ENCODE measurements around the gene HTT. TPM values are rescaled to one million over a fixed set of nuclear protein-coding genes. Genes with fewer than 3 reads are reported as not detected.
A peak's percentile ranks its signal among the peaks of the same experiment; 100 is the strongest.

Gene HTT
- total RNA-seq, 1 donor = 97.8 TPM

DNA sequence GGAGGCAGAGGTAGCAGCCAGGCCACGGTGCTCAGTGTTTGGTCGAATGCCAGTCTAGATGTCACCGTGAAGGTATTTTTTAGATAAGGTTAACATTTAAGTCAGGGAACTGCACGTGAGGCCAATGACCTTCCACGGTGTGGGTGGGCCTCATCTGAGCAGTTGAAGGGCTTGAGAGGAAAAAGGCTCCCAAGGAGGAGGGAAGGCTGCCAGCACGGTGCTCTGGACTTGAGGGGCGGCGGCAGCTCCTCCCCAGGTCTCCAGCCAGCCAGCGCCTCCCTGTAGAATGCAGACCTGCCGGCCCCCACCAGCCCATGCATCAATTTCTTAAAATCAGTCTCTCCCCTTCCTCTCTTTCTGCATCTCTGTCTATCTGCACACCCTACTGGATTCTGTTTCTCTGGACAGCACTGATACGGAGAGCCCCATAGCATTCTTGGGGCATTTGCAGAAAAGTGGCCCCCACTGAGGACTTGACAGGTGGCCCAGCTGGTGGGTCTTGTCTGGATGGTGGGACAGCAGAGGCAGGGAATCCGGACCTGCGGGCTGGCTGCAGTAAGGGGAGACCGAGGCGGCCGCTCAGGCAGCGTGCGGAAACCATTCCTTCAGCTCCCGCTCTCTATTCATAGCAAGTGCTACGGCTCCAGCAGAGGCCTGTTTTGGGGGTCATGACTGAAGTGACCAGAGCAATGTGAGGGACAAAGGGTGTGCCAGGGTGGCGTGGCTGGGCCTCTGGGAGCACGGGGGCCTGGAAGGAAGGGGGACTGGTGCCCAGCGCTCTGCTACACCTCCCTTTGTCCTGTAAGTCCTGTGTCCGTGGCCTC lies 210.5 kb downstream of the HTT start:
- DNase-seq (ENCODE audit: low read depth in 2 of 3, low spot score in 2 of 3) = no peak

DNA sequence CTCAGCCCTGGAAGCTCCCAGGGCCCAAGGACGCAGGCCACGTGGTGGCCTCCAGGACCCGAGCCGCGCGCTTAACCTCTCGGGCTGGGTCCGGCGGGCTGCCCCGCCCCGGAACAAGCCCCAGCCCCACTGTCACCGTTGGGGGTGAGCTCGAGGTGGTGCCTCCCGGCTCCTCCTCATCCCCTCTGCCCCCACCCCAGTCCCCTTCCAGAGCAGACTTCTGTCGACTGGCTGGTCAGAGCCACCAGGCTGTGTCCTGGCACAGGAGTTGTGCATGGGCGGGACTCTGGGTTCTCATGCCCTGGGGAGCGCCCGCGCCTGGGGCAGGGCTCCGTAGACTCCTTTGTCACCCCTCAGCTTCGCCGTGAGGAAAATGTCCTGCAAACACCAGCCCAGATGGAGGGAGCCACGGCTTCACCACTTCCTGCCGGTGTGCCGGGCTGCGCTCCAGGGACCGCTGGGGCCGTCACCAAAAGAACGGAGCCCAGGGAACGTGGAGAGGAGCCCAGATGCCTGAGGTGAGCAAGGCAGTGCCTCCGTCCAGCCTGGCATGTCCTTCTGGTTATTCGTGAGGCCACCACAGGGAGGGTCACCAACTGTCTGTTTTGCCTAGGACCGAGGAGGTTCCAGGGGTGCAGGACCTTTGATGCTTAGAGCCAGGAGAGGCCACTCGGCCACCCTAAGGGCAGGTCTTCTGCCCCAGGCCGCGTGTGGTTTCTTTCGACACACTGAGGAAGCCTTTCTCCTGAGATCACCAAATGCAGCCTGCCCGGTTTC lies 211.3 kb downstream of the HTT start:
- DNase-seq (ENCODE audit: low read depth in 2 of 3, low spot score in 2 of 3) = peak in 1 of 3 donors; percentile 29

DNA sequence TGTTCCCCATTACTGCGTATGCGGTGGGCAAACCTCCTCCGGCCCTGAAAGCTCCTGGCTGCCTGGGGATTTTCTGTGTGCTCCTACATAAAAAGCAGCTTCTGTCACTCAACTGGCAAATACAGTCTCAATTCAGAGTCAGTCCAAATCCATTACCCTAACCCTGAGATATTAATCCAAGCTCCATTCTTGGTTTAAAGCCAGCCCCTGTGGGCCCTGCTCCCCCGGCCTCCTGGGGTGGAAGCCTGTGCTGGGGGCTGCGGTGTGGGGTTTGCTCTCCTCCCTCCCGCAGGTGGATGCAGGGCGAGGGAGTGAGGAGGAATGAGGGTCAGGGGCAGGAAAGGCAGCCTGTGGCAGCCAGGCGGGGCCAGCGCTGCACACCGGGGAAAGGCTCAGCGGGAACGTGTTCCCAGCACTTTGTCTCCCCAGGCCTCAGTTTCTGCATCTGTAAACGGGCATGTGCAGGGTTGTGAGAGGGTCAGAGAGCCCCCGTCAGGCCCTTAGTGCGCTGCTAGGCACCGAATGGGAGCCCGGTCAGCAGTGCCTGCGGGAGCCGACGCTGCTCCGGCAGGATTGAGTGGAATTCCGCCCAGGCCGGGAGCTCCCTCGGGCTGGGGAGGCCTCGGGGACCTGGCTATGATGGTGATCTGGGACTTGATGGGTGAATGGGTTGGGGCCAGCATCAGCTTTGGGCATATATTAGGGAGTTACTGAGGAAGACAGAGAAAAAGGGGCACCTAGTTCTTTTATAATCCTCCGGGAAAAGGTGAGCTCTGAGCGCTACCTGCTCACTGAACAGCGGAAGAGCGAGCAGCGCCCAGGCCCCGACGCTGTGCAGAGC lies 212.1 kb downstream of the HTT start:
- DNase-seq (ENCODE audit: low read depth in 2 of 3, low spot score in 2 of 3) = peak in 1 of 3 donors; percentile 47

DNA sequence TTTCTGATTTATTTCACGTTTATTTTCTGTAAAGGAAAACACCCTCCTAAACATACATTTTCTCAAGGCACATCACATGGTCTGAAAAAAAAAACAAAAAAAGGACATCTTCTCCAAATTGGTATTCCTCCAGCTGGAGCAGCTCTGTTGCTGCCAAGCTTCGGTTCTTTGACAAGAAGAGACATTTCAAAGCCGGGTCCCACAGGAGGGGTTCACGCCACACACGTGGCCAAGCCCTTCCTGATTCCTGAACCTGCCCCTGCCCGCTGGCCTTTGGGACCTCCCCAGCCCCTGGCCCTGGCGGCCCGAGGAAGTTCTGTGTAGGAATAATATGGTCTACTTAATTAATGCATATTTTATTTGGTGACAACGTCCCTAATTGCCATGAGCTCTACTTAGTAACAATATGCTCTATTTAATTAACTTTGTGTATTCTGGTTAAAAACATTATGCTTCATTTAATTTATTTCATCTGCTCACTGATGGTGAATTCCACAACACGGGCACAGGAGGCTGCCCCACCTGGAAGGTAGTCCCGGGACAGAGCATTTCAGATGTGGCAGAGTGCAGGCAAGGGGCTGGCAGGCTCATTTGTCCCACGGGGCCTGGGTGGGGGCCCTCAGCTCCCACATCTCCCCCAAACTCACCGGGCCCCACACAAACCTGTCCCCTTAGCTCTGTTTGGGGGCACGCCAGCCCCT lies 212.9 kb downstream of the HTT start:
- no peak for DNase-seq (ENCODE audit: low read depth in 2 of 3, low spot score in 2 of 3)

DNA sequence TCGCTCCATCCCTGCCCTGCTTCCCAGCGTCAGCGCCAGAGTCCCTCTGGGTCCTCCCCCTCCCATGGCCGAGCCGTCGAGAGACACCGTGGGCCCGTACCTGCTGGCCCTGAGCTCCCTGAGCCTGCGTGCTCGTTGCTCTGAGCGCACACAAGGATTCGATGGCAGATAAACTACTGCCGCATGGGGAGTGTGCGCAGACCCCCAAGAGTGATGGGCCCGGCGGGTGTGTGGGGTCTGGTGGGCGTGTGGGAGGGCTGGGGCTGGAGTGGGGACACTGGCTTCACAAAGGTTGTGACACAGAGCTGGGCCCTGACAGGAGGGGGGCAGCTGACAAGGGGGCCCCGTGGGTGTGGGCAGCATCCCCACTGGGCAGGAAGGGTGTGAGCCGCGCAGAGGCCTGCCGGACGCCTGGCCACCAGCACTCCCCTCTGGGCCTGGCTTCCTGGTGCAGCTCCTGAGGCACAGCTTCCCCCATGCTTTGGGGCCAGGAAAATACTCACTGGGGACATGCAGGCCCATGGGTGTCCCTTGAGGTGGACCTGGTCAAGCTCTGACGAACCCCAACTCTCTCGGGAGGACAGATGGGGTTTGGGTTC lies 213.6 kb downstream of the HTT start:
- DNase-seq (ENCODE audit: low read depth in 2 of 3, low spot score in 2 of 3) = no peak

DNA sequence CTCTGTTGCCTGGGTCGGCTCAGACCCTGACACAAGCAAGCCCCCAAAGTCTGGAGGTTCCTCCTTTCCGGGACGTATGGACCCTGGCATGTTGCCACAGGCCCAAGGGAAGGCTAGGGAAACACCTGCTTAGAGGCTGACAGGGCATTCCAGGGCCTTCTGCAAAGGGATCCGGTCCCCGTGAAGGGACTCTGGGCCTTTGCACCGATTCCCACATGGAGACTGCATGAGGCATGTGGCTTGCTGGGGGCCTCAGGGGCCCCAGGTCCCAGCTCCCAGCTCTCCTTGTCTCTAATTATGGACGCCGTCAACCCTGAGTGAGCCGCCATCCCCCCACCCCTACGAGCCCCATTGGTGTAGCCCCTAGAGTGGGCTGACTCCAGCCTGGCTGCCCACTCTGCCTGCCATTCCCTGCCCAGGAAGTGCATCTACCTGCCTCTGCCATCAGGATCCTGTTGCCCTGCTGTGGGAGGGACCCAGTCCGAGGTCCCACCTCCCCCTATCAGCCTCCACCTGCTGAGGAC lies 214.2 kb downstream of the HTT start:
- no peak for DNase-seq (ENCODE audit: low read depth in 2 of 3, low spot score in 2 of 3)

DNA sequence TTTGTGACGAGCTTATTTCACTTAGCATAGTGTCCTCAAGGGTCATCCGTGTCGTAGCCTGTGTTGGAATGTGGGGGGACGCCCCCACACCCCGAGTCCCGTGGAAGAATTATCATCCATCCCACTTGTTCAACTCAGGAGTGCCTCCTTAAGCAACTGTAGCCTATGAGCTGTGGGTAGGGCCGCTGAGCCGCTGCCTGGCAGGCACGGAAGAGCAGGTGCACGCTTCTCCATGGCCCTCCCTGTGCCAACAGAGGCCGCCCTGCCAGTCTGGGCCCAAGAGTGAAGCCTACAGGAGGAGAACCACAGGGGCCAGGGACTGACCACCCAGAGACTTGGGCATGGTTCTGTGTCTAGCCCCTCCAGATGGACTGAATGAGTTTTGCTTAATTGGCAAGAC lies 216.0 kb downstream of the HTT start:
- no peak for DNase-seq (ENCODE audit: low read depth in 2 of 3, low spot score in 2 of 3)

DNA sequence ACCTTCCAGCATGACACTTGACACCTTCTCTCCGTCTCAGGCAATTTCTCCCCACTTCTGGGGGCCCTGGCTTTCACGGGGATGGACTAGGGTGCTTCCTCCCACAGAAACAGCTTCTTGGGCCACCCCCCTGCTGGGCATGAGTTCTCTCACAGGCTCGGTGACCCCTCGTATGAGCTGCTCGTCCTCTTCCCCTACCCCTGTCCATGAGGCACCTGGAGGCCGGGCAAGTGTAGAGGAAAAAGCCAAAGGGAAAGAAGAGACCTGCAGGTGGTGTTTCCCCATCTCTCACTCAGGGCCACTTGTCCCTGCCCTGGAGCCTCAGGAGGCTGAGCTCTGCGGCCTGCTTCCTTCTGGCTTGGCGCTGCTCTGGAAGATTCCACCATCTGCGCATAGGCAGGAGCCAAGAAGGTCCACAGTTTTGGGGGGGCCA lies 216.4 kb downstream of the HTT start:
- DNase-seq (ENCODE audit: low read depth in 2 of 3, low spot score in 2 of 3) = no peak

DNA sequence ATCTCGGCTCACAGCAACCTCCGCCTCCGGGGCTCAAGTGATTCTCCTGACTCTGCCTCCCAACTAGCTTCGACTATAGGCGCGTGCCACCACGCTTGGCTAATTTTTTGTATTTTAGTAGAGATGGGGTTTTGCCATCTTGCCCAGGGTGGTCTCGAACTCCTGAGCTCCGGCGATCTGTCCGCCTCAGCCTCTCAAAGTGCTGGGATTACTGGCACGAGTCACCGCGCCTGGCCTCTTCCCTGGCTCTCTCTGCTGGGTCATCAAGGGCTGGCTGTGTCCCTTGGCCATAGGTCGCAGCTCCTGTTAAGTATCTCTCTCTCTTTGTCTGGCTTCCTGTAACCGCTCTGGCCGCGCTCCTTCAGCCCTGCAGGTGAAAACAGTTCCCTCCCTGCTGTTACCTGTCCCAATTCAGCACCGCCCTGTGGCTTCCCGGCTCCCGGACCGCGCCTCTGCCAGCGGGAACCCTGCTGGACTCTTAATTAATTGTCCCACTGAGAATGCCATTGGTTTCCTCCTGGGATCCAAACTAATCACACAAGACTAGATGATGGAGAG lies 217.0 kb downstream of the HTT start:
- no peak for DNase-seq (ENCODE audit: low read depth in 2 of 3, low spot score in 2 of 3)

DNA sequence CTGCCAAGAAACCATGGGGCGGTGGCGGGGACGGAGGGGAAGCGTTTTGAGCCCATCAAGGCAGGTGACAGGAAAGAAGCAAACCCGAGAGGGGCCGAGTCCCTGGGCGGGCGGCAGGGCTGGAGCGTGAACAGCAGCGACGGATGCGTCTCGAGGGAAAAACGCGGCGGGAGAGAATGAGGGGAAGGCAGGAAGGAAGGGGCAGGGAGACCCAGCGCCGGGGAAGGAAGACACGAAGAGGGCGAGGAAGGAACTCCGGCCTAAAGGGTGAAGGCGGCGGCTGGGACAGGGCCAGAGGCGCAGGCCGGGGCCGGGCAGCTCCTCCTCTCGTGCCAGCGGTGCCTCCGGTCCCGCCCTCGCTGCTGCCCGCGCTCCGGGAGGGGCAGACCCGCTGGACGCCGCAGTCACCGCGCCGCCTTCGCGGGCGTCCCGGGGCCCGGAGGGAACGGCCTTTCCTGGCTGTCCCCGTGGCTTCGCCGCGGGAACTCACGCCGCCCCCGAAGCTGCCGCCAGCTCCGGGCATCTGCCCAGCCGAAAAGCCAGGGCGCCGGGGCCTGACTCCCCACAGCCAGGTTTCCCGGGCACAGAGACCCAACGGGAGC lies 217.6 kb downstream of the HTT start:
- DNase-seq (ENCODE audit: low read depth in 2 of 3, low spot score in 2 of 3) = peak in 1 of 3 donors; percentile 16

DNA sequence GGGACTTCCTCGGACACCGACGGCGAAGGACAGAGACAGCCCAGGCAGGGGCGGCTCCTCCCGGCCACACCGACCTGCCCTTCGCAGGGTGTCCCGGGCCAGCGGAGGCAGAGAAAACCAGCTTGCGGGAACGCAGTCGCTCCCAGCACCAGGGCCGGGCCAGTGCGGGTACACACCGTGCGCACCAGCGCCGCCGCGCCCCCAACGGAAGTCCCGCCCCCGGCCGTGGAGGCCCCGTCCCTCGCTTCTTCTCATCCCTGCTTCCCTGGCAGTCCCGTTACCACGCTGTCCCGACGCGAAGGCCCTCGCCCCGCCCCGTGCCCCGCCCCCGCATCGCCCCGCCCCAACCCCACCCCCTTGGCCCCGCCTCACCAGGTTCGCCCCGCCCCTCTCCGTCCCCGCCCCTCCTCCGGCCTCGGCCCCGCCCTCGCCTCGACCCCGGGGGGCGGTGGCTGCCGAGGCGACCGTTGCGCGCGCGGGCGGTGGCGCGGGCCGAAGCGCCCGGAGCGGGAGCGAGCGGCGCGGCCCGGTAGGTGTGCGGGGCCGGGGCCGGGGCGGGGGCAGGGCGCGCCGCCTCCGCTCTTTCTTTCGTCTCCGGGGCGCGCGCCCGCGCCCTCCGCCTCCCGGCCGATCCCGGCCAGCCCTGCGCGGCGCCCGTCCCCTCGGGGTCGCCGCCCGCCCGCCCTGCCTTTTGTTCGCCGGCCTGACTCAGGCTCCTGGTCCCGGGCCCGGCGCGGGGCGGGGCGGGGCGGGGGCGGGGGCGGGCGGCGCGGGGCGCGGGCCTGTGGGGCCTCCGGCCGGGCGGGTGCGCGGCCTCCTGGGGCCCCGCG lies 218.3 kb downstream of the HTT start, which contains the start of gene RGS12:
Gene RGS12, plus strand, starts transcription at position 451 of the 830 bp plus-strand sequence. CDS start 23,150 bp downstream, outside the sequence.
- peak; percentile 55 to 78 (median 78) for DNase-seq (ENCODE audit: low read depth in 2 of 3, low spot score in 2 of 3)

Small RNA genes lying within 50 kb of the gene (small RNA-seq; reads per million reads assigned to genes)
- gene RF02134 = not detected
- not detected for gene RF02135
- 0.68 reads per million, percentile 7 among the genes with 10 or more reads in this experiment for gene RNU6-204P

Other genes with a start within 250 kb of the HTT start
- 163 TPM for gene ADD1, start 230.8 kb upstream of the HTT start, total RNA-seq
- gene NOP14, start 111.3 kb upstream of the HTT start, total RNA-seq = 11.3 TPM
- gene GRK4, start 111.1 kb upstream of the HTT start, total RNA-seq = 9.4 TPM
- not detected for gene HTT-AS, start 143 bp upstream of the HTT start, total RNA-seq
- gene MSANTD1, start 174.5 kb downstream of the HTT start, total RNA-seq = 2.2 TPM
- 26.4 TPM for gene RGS12, start 218.3 kb downstream of the HTT start, total RNA-seq